ENCODE results near the gene DOK6.
A peak's percentile ranks its signal among the peaks of the same experiment; 100 is the strongest.

DOK6 gene

GRCh38 chr18:69626171-69626570 is 225.5 kb downstream of the DOK6 start:
- TF ChIP-seq CTCF (IDR thresholded peaks at IDR 0.05): no peak

GRCh38 chr18:69626643-69627242 is 226.1 kb downstream of the DOK6 start:
- TF ChIP-seq CTCF (IDR thresholded peaks at IDR 0.05): no peak

- TF ChIP-seq CTCF (IDR thresholded peaks at IDR 0.05): no peak
These were observed 228.2 kb downstream of the DOK6 start for GRCh38 chr18:69628774-69629359.

DNA sequence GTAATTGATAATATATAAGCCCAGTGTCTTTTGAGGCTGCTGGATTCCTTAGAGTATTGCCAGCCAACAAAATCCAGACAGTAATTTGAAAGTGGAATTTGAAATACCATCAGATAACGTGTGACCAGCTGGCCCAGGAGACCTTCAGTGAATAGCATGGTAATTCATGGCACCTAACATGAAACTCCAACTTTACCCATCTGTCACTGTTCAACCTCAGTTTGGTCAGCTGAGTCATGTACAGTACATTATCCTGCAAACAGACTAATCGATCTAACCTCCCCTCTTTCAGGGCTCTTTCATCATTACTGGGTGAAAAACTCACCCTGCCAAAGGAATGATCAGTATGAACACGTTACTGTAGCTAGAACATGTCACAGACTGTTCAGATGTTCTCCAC is 230.6 kb downstream of the DOK6 start:
- no peak for TF ChIP-seq CTCF (IDR thresholded peaks at IDR 0.05)

DNA sequence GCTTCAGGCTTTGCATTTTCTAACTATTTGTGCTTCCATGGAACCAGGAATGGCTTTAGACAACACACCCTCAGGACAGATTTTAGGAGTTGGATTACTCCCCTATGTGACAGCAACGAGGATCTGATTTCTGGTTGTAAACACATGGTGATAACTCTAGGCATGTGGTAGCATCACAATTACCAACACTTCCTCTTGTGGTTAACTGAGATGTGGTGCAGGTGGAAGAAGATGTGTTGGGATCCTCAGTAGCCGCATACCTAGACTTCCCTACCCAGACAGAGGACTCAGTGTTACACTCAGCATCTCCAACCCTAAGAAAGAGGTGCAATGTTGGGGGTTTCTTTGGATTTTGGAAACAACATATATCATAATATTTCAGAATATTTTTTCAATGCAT is 234.8 kb downstream of the DOK6 start:
- TF ChIP-seq CTCF (IDR thresholded peaks at IDR 0.05): no peak

DNA sequence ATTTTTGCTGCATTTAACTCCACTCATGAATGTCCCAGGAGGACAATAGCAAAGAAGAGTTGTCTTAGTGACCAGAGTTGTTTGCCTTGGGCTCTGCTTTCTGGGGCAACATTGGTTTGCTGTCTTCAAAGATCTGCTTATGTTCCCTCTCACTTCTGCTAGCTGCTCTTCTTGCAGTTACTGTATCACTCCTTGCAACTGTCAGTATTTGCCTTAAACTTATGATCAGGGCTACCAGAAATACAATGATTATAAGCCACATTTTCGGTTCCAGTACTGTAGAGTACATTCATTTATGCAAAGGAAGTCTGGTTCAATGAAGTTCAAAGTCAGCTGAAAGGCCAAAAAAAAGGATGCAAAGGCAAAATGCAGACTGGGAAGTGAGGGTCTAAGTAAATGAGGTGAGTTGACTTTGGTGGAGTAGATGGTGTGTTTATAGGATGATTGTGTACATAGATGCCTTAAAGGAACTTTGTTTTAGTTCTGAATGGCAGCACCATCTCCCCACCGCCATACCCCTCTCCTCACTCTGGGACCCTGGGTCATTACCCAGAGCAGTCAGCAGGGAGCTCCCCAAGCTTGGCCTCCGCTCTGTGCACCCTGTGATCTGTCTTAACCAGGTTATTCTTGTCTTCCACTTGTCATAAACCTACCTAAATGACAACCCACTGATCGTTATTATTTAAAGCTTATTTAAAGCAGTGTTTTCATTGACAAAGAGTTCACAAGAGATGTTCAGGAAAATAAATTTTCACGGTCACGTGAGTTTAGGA is 236.0 kb downstream of the DOK6 start:
- TF ChIP-seq CTCF (IDR thresholded peaks at IDR 0.05): peak; percentile 22; the same call in 1 of the 2 replicates

DNA sequence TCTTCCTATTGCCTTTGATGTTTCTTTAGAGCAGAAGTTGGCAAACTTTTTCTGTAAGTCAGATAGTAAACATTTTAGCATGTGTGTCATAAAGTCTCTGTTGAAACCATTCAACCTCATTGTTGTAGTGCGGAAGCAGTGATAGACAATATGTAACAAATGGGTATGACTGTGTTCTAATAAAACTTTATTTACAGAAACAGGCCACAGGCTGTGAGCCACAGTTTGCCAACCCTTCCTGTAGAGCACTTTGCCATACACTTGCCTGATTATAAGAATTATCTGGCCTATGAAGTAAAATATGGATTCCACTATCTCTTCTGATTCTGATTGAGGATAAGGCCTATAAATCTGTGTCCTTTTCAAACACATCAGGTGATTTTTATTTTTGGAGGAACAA is 237.4 kb downstream of the DOK6 start:
- no peak for TF ChIP-seq CTCF (IDR thresholded peaks at IDR 0.05)

Data from LNCAP (cell line).